Neural progenitor cell (in vitro differentiated cells): ENCODE results near the gene PPP1CA.

ENCODE experiments used
- CTCF ChIP-seq: fragments of 200-600 bp; sonication (generic); IDR thresholded peaks from 2 replicates; pipeline ENCODE4 v1.5.1; 2017; ENCODE audit warnings: antibody characterized with exemption, mild to moderate bottlenecking
- EZH2 ChIP-seq: fragments of 200-600 bp; sonication (generic); IDR thresholded peaks from 2 replicates; pipeline ENCODE4 v1.6.1; 2017; ENCODE audit warnings: antibody characterized with exemption, mild to moderate bottlenecking, moderate library complexity
- EZH2phosphoT487 ChIP-seq: fragments of 200-600 bp; sonication (generic); IDR thresholded peaks from 2 replicates; pipeline ENCODE4 v1.6.1; 2017; ENCODE audit warnings: antibody characterized with exemption

- no peak for TF ChIP-seq CTCF
- no peak for TF ChIP-seq EZH2
- no peak for TF ChIP-seq EZH2phosphoT487
Measured at GRCh38 chr11:67441731-67442351, 40.2 kb upstream of the PPP1CA start.
